D341Med (cell line): ENCODE results near the gene NANS.
"Not testable (repeated sequence)": the region's sequence is repeated elsewhere in the genome, so short reads cannot be mapped to it uniquely, and the experiment has no call there.

Source experiments
- DNase-seq: peaks from one replicate; pipeline ENCODE4 v3.0.0; 2012; ENCODE audit warnings: low spot score

The NANS gene, protein sequence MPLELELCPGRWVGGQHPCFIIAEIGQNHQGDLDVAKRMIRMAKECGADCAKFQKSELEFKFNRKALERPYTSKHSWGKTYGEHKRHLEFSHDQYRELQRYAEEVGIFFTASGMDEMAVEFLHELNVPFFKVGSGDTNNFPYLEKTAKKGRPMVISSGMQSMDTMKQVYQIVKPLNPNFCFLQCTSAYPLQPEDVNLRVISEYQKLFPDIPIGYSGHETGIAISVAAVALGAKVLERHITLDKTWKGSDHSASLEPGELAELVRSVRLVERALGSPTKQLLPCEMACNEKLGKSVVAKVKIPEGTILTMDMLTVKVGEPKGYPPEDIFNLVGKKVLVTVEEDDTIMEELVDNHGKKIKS

GRCh38 chr9:98056269-98057137 is at the start of gene NANS:
Gene NANS, plus strand, starts transcription at chr9:98056732. Its CDS starts 77 bp downstream, at chr9:98056809.
- DNase-seq: peak; percentile 98

GRCh38 chr9:98007251-98007928 is 49.1 kb upstream of the NANS start:
- DNase-seq: no peak

- no peak for DNase-seq
These were observed 47.8 kb upstream of the NANS start for GRCh38 chr9:98008764-98009163.

DNA sequence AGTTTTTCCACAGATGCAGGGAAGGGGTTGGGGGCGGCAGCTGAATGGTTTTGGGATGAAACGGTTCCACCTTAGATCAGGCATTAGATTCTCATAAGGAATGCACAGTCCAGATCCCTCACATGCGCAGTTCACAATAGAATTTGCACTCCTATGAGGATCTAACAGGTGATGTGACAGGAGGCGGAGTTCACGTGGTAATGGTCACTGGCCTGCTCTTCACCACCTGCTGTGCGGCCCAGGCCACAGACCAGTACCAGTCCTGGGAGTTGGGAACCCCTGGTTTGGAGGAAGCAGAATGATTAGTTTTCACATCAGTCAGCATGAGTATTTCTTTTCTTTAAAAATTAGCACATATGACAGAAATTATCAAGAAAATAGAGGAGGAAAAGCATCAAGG is 47.1 kb upstream of the NANS start:
- DNase-seq: no peak

DNA sequence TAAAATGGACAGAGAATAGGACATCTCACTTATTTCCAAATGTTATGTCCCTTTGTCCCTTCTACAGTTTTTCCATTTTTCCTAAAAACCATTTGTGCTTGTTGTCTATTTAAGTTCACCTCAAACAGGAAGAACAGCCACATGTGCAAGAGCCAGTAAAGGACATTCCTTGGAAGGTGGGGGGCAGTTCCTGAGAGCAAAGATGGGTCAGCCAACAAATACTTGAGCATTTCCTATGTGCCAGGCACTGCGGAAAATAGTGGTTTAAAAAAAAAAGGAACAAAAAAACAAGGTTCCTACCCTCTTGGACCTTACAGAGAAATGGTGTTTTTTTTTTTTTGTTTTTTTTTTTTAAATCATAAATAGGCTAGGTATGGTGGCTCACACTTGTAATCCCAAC is 46.6 kb upstream of the NANS start:
- no peak for DNase-seq

- no peak for DNase-seq
These were observed 46.1 kb upstream of the NANS start for GRCh38 chr9:98010445-98010844.

DNA sequence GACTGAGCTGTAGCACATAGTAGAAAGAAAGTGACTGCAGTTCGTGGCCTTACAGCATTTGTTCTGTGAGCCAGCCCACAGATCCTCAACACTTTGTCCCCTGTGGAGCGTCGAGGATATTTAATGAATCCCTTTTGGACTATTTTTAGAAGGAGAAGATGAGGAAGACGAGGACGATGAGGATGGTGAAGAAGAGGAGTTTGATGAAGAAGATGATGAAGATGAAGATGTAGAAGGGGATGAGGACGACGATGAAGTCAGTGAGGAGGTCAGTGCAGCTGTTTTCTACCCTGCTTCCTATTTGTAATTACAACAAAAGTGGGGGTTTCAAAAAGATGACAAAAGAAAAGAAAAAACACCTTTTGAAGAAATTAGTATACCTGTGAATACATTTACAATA is 45.4 kb upstream of the NANS start:
- DNase-seq: no peak

DNA sequence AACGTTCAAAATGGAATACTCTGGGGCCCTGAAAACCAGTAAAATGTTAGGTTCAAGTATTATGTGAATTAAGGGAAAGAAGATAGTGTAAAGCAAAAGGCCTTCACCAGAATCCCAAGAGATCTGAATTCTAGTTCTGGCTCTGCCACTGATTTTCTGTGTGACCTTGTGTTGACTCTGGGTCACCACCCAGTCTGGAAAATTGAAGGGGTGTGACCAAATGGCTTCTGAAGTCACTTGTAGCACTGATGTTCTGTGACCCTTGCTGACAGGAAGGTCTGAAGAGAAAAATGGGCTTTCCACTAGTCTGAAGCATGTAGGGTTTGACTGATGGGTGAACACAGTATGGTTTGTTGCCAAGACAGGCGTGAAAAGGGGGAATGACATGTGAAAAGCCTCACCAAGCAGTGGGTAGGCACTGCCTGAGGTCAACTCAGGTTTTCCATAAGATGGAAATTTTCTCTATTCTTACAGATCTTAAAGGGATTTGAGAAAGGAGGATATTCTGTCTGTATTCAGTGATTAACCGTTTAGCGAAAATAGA is 40.3 kb upstream of the NANS start:
- DNase-seq: no peak

DNA sequence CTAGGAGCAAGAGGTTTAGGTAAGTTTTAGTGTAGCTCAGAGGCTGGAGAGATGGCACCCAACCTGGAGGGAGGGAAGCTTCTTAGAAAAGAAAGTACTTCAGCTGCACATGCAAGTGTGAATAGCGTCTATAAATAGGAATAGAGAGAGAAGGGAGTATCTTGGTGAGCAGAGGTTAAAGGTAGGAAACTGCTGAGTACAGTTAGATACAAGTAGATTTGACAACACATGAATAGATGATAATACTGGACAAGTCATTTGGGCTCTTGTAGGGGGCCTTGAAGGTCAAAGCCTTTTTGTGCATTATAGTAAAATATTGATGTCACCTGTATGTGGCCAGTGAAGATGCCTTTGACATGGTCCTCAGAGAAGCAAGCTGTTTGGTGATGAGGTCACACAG is 39.2 kb upstream of the NANS start:
- no peak for DNase-seq

GRCh38 chr9:98018347-98018746 is 38.2 kb upstream of the NANS start:
- no peak for DNase-seq

DNA sequence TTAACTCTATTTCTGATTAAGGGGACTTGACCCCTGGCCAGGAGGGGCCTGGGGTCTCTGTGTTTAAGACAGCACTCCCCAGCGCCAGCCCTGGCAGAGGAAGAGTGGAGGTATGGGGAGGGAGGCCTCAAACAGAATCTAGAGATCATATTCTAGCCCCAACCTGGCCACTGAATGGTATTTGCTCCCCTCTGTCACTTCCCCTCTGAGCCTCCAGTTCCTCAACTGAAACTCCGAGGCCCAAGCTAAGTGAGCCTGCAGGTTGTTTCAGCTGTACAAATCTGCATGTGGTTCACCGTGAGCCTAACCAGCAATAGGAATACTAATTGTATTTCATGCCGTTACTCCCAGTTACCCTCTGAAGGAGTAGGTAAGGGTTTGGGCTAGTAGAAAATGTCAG is 37.4 kb upstream of the NANS start:
- no peak for DNase-seq

DNA sequence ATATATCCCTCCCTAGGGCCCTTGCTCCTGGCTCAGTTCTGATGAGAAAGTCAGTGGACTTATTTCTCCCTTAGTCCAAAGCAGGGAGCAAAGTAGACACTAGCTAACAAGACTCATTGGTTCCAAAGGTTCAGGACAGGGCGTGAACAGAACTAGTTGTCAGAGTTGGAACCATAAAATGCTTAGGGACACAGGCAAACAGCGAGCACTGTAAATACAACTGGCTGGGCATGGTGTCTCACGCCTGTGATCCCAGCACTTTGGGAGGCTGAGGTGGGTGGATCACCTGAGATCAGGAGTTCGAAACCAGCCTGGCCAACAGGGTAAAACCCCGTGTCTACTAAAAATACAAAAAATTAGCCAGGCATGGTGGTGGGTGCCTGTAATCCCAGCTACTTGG is 36.7 kb upstream of the NANS start:
- not testable (repeated sequence) for DNase-seq

- no peak for DNase-seq
These were observed 35.9 kb upstream of the NANS start for GRCh38 chr9:98020476-98021145.

DNA sequence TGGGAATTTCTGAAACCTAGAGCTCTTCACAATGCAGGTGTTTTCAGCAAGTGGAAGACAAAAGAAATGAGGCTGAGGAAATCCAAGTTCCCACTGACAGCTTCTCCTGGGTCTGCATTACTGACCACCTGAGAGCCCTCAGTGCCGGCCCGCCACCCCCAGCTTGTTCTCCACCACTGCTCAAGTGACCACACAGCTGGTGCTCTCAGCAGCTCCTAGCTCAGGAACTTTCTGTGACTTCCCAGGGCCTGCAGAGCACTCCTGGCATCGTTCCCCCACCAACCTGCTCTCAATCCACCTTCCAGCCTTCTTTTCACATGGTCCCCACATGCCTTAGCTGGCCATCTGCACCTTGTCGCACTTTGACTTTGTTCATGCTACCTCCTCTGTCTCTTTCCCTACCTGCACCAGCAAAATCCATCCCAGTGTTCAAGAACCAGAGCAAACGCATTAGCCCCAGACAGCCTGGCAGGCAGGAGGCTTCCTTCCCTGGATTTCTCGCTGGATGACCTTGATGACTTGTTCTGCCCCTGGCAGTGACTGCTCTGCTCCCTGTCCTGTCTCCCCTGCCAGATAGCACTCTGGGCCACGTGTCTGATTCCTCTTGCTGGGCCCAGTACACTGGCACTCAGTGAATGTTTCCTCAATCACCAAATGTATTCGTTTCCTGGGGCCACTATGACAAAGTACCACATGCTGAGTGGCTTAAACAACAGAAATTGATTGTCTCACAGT is 35.1 kb upstream of the NANS start:
- no peak for DNase-seq

DNA sequence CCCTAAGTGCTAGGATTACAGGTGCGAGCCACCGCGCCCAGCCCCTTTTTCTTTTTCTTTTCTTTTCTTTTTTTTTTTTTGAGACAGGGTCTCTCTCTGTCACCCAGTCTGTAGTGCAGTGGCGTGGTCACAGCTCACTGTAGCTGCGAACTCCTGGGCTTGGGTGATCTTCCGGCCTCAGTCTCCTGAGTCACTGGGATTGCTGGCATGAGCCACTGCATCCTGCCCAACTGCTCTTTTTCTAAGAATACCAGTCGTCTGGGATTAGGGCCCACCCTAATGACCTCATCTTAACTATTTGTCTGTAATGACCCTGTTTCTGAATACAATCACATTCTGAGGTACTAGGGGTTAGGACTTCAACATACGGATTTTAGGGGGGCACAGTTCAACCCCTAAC is 34.1 kb upstream of the NANS start:
- DNase-seq: no peak

DNA sequence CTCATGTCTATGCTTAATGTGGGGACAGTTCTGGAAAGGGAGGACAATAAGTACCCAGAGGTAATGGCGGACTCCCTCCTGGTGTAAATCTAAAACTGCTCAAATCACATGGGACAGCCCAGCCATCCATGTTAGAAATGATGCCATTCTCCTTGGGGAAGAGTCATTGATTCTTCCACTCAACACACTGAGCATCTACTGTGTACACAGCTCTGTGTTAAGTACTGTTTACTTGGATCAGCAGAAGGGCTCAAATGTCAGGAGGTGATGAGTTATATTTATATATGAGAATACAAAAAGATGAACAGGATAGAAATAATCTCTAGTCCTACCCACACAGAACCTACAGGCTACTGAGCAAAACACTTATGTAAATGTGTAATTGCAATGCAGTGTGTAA is 31.8 kb upstream of the NANS start:
- no peak for DNase-seq

GRCh38 chr9:98031169-98031568 is 25.4 kb upstream of the NANS start:
- DNase-seq: no peak

GRCh38 chr9:98031935-98032334 is 24.6 kb upstream of the NANS start:
- DNase-seq: no peak

DNA sequence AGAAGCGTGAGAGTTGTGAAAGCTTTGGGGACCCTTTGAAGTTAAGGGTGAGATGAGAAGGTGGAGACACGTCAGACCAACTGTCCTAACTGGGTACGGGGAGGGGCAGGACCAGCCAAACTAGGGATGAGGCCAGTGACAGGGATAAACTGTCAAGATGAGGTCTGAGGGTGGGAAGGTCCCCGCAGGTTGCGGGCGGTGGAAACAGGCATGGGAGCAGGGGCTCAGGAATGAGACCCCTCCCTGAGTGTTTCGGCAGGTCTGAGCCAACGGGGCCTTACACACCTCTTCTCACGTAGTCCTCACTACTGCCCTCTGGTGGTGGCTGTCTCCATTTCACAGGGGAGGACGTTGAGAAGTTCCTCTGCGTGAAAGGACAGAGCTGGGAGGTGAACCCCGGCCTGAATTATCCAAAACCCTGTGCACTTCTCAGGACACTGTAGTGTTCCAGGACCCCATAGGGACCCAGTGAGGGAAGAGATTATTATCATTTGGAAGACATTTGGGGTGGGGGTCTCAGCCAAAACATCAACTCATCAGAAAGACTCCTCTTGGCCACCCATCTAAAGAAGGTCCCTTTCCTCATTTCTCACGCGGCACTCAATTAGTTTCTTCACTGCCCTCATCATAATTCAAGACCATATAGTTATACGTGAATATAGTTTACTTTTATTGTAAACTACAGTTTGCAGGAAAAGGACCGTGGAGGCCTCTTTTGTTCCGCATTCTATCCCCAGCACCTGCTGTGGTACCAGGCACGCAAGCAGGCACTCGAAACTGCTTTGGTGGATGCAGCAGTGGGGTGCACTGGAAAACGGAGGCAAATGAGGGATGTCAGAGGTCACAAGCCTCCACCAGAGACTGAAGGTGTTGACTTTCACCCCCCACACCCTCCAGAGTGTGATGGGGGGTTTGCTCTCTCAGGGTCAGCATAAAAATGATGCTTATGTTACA is 21.7 kb upstream of the NANS start:
- DNase-seq: peak; percentile 81

DNA sequence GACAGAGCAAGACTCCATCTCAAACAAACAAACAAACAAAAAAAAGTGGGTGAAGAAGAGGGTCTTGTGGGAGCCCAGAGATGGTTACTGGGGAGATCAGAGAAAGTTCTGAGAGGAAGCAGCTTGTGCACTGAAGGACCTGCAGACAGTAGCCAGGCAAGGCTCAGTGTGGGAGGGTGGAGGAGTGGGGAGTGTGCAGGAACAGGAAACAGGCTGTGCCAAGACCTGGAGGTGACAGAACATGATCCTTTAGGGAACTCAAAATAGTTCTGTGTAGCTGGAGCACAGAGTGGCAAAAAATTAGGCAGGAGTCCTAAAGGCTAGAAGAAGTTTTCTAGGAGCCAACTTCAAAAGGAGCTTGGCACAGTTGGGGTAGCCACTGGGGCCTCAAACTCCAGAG is 19.2 kb upstream of the NANS start:
- no peak for DNase-seq
